ENCODE data around the gene RALB.
"Not testable (repeated sequence)": the region's sequence is repeated elsewhere in the genome, so short reads cannot be mapped to it uniquely, and the experiment has no call there.

The RALB gene

GRCh38 chr2:120230515-120231471 lies 21.9 kb upstream of the RALB start:
- H3K27ac Mint-ChIP-seq: peak overlapping the region; percentile 28
- intact Hi-C loops (cut with micrococcal nuclease): no loop called here
- peaks cover 26% of the 10 kb centered on the region for H3K27me3 Mint-ChIP-seq
- H3K4me1 Mint-ChIP-seq (ENCODE audit: low read depth): peaks cover 23% of the 10 kb centered on the region
- H3K36me3 Mint-ChIP-seq (ENCODE audit: low read depth): no peaks in the 10 kb centered on the region
- H3K9me3 Mint-ChIP-seq: no peaks in the 10 kb centered on the region
- no peak overlapping the region for H3K4me3 Mint-ChIP-seq

DNA sequence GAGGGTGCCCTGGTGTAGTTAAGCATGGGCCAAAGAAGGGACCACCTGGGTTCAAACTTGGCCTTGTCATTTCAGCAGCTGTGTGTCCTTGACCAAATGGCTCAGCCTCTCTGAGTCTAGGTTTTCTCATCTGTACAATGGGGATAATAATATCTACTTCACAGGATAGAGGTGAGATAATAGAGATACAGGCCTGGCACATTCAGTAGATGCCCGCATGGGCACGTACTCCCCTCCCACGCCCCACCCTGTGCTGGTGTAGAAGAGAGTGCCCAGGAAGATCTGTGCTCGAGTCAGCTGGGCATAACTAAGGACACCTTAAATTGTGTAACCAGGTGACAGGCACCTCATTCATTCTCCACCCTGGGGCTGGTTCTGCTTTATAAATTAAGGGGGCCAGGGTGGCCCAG lies 21.1 kb upstream of the RALB start:
- Mint-ChIP-seq H3K4me3 (peak overlapping the region; percentile 76), H3K27me3 (peaks cover 19% of the 10 kb centered on the region), H3K27ac (peak overlapping the region; percentile 85), H3K4me1 (ENCODE audit: low read depth) (peaks cover 24% of the 10 kb centered on the region), H3K9me3 (no peaks in the 10 kb centered on the region), H3K36me3 (ENCODE audit: low read depth) (no peaks in the 10 kb centered on the region)
- intact Hi-C loops (cut with micrococcal nuclease): no loop called here

- H3K9me3 Mint-ChIP-seq: no peaks in the 10 kb centered on the region
- peak overlapping the region; percentile 76 for H3K4me3 Mint-ChIP-seq
- peaks cover 29% of the 10 kb centered on the region for H3K4me1 Mint-ChIP-seq (ENCODE audit: low read depth)
- peak overlapping the region; percentile 85 for H3K27ac Mint-ChIP-seq
- no peaks in the 10 kb centered on the region for H3K36me3 Mint-ChIP-seq (ENCODE audit: low read depth)
- H3K27me3 Mint-ChIP-seq: peaks cover 17% of the 10 kb centered on the region
- intact Hi-C loops (cut with micrococcal nuclease): no loop called here
Measured at GRCh38 chr2:120231974-120232635, 20.5 kb upstream of the RALB start.

DNA sequence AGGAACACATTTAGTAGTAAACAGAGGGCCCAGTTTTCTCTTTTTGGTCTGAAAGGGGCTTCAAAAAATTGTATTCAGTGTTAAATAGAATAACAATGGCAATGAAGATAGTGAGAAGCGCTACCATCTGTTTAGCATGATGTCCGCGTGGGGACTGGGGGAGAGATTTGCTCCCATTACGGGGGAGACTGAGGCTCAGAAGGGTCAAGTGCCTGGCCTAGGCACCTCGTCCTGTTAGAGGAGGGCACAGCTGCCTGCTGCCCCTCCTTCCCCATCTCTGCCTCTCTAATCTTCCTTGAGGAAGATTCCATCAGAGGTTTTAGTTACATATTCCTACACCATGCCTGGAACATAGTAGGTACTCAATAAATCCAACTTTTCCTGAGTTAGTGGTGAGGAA lies 19.4 kb upstream of the RALB start:
- Mint-ChIP-seq H3K9me3 (no peaks in the 10 kb centered on the region), H3K36me3 (ENCODE audit: low read depth) (no peaks in the 10 kb centered on the region), H3K4me3 (no peak overlapping the region), H3K27ac (peak overlapping the region; percentile 85), H3K4me1 (ENCODE audit: low read depth) (peaks cover 41% of the 10 kb centered on the region), H3K27me3 (peaks cover 11% of the 10 kb centered on the region)
- intact Hi-C loops (cut with micrococcal nuclease): no loop called here

DNA sequence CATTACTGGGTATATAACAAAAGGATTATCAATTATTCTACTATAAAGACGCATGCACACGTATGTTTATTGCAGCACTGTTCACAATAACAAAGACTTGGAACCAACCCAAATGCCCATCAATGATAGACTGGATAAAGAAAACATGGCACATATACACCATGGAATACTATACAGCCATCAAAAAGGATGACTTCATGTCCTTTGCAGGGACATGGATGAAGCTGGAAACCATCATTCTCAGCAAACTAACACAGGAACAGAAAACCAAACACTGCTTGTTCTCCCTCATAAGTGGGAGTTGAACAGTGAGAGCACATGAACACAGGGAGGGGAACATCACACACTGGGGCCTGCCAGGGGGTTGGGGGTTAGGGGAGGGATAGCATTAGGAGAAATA lies 17.5 kb upstream of the RALB start:
- H3K36me3 Mint-ChIP-seq (ENCODE audit: low read depth); H3K27me3 Mint-ChIP-seq; H3K27ac Mint-ChIP-seq; H3K4me3 Mint-ChIP-seq; H3K9me3 Mint-ChIP-seq; intact Hi-C loops (cut with micrococcal nuclease): not testable (repeated sequence)
- peaks cover 57% of the 10 kb centered on the region for H3K4me1 Mint-ChIP-seq (ENCODE audit: low read depth)

- intact Hi-C loops (cut with micrococcal nuclease): no loop called here
- Mint-ChIP-seq H3K27ac (no peak overlapping the region), H3K27me3 (peaks cover 6% of the 10 kb centered on the region), H3K4me1 (ENCODE audit: low read depth) (peaks cover 59% of the 10 kb centered on the region), H3K9me3 (no peaks in the 10 kb centered on the region), H3K36me3 (ENCODE audit: low read depth) (no peaks in the 10 kb centered on the region), H3K4me3 (no peak overlapping the region)
Measured at GRCh38 chr2:120235681-120236080, 17.0 kb upstream of the RALB start.

DNA sequence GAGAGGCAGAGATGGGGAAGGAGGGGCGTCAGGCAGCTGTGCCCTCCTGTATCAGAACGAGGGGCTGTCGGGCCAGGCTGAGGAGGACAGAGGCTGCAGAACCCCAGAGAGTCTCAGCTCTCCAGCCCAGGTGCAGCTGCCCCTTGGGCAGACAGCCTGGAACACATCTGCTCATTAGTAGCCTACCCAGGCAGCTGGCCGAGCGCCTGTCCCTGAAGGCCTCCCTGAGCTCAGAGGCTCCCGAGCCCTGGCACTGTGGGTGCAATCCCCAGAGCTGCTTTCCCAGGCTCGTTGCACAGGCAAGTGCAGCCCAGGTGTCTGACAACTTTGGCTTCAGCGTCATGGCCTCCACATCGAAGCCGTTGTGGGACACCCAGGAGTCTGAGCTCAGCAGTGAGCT lies 16.3 kb upstream of the RALB start:
- H3K9me3 Mint-ChIP-seq: no peaks in the 10 kb centered on the region
- H3K4me1 Mint-ChIP-seq (ENCODE audit: low read depth): peaks cover 60% of the 10 kb centered on the region
- intact Hi-C loops (cut with micrococcal nuclease): no loop called here
- H3K27me3 Mint-ChIP-seq: peaks cover 6% of the 10 kb centered on the region
- H3K36me3 Mint-ChIP-seq (ENCODE audit: low read depth): no peaks in the 10 kb centered on the region
- H3K4me3 Mint-ChIP-seq: no peak overlapping the region
- peak overlapping the region; percentile 33 for H3K27ac Mint-ChIP-seq

DNA sequence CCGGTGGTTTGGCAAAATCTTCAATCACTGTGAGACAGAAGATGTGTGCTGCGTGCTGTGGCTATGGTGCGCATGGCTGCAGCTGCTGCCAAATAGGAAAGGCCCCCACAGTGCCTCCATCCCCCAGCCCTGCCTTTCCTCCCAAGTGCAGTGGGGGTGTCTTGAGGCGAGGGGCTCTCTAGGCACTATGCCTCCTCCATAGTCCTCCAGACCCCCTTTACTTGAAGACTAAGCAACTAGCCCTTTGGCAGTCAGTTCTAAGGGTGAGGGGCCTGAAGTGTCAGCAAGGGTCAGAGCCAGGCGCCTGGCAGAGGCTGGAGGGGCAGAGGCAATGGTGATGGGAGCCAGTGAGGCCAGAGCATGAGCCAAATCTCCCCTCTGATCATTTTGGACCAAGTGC lies 15.9 kb upstream of the RALB start:
- peak overlapping the region; percentile 33 for H3K27ac Mint-ChIP-seq
- no peaks in the 10 kb centered on the region for H3K9me3 Mint-ChIP-seq
- peaks cover 63% of the 10 kb centered on the region for H3K4me1 Mint-ChIP-seq (ENCODE audit: low read depth)
- no peaks in the 10 kb centered on the region for H3K36me3 Mint-ChIP-seq (ENCODE audit: low read depth)
- peaks cover 6% of the 10 kb centered on the region for H3K27me3 Mint-ChIP-seq
- intact Hi-C loops (cut with micrococcal nuclease): no loop called here
- no peak overlapping the region for H3K4me3 Mint-ChIP-seq

DNA sequence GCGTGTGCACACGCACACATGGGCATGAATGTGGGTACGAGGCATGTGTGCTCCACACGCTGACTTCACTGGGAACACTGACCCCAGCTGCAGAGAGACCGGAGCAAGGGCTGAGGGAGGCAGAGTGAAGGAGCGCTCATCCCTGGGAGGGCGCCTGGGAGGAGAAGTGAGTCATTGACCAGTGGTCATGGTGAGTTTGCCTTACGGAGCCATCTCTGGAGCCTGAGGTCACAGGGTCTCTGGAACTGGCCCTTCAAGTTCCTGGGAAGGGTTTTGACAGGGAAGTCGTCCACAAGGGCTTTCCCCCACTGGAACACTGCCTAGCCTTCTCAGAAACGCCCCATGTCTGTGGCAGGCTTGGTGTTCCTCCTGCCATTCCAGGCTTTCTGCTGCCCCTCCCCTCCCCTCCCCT lies 15.2 kb upstream of the RALB start:
- Mint-ChIP-seq H3K4me1 (ENCODE audit: low read depth) (peaks cover 64% of the 10 kb centered on the region), H3K4me3 (no peak overlapping the region), H3K27me3 (peaks cover 6% of the 10 kb centered on the region), H3K9me3 (no peaks in the 10 kb centered on the region), H3K27ac (peak overlapping the region; percentile 55), H3K36me3 (ENCODE audit: low read depth) (no peaks in the 10 kb centered on the region)
- intact Hi-C loops (cut with micrococcal nuclease): no loop called here

DNA sequence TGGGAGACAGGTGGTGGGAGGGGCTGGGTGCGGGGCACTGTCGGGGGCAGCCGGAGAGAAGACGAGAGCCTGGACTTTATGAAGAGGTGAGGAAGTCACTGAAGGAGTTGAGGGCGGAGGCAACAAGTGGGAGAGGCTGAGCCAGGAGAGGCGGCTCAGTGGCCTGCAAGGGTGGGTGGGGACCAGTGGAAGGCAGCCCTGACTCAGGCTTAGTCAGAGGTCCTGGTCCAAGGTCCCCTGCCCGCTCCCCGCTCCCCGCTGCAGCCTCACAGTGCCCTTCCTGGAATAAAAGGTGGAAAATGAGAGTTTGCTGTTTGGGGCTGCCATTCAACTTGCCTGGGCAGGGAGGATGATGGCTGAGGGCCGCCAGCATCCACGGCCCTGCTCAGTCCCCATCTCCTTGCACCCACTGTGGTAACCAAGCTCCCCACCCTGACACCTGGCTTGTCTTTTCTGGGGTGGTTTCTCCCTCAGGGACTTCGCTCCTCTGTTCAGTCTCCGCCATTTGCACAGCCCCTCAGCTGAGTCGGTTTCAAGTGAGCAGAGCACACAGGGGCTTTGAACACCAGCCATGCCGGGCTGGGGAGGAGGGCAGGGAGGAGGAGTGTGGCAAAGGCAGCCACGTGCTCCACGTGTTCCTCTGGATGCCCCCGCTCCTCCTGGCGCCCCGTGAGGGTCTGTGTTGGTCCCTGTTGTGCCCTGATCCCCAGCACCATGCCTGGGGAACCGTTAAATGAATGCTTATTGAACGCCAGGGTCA lies 13.7 kb upstream of the RALB start:
- peaks cover 9% of the 10 kb centered on the region for H3K36me3 Mint-ChIP-seq (ENCODE audit: low read depth)
- peak overlapping the region; percentile 55 for H3K27ac Mint-ChIP-seq
- peaks cover 6% of the 10 kb centered on the region for H3K27me3 Mint-ChIP-seq
- peaks cover 6% of the 10 kb centered on the region for H3K9me3 Mint-ChIP-seq
- intact Hi-C loops (cut with micrococcal nuclease): no loop called here
- H3K4me3 Mint-ChIP-seq: no peak overlapping the region
- peaks cover 64% of the 10 kb centered on the region for H3K4me1 Mint-ChIP-seq (ENCODE audit: low read depth)

GRCh38 chr2:120239488-120240287 lies 13.0 kb upstream of the RALB start:
- peak overlapping the region; percentile 55 for H3K27ac Mint-ChIP-seq
- H3K9me3 Mint-ChIP-seq: peaks cover 12% of the 10 kb centered on the region
- H3K4me3 Mint-ChIP-seq: no peak overlapping the region
- H3K4me1 Mint-ChIP-seq (ENCODE audit: low read depth): peaks cover 64% of the 10 kb centered on the region
- peaks cover 13% of the 10 kb centered on the region for H3K36me3 Mint-ChIP-seq (ENCODE audit: low read depth)
- intact Hi-C loops (cut with micrococcal nuclease): no loop called here
- peaks cover 6% of the 10 kb centered on the region for H3K27me3 Mint-ChIP-seq

GRCh38 chr2:120240901-120241429 lies 11.7 kb upstream of the RALB start:
- intact Hi-C loops (cut with micrococcal nuclease): no loop called here
- Mint-ChIP-seq H3K4me1 (ENCODE audit: low read depth) (peaks cover 64% of the 10 kb centered on the region), H3K9me3 (peaks cover 12% of the 10 kb centered on the region), H3K27me3 (peaks cover 6% of the 10 kb centered on the region), H3K27ac (peak overlapping the region; percentile 87), H3K4me3 (no peak overlapping the region), H3K36me3 (ENCODE audit: low read depth) (peaks cover 13% of the 10 kb centered on the region)

DNA sequence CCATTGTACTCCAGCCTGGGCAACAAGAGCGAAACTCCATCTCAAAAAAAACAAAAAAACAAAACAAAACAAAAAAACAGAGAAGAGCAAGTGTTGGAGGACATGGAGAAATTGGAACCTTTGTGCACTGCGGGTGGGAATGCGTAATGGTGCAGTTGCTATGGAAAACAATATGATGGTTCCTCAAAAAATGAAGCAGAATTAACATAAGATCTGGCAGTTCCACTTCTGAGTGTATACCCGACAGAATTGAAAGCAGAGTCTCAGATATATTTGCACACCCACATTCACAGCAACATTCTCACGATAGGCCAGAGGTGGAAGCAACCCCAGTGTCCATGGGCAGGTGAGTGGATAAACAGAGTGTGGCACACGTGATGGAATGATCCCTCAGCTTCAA lies 11.0 kb upstream of the RALB start:
- peaks cover 10% of the 10 kb centered on the region for H3K27me3 Mint-ChIP-seq
- H3K27ac Mint-ChIP-seq: peak overlapping the region; percentile 87
- peaks cover 13% of the 10 kb centered on the region for H3K36me3 Mint-ChIP-seq (ENCODE audit: low read depth)
- peaks cover 62% of the 10 kb centered on the region for H3K4me1 Mint-ChIP-seq (ENCODE audit: low read depth)
- H3K9me3 Mint-ChIP-seq: peaks cover 12% of the 10 kb centered on the region
- no peak overlapping the region for H3K4me3 Mint-ChIP-seq
- intact Hi-C loops (cut with micrococcal nuclease): no loop called here

All from dendritic cell treated with granulocyte-macrophage colony-stimulating factor and Interleukin-4, amounts not matched to agents 40 ng/mL and 50 ng/mL, for 4 days (primary cell).